Measurements from ENCODE around the gene SCML2.
"Not testable (repeated sequence)": the region's sequence is repeated elsewhere in the genome, so short reads cannot be mapped to it uniquely, and the experiment has no call there.

Gene SCML2

GRCh38 chrX:18271725-18272124 lies 82.8 kb downstream of the SCML2 start:
- no peak for DNase-seq

GRCh38 chrX:18271309-18271708 lies 83.2 kb downstream of the SCML2 start:
- DNase-seq = no peak

DNA sequence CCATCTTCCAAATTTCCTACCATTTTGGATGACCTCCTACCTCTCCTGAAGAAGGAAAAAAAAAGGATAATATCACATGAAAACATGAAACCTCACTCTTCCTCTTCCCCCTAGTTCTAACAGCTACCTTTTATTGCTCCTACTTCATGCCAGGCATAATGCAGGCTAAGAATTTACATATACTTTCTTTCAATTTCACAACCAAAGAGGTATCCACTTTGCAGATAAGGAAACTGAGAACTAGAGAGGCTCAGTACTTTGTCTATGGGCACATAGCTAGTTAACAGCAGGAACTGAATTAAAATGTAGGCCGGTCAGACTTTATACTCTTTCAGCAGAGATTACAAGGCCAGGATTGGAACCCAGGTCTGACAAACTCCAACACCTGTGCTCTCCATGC lies 99.4 kb downstream of the SCML2 start:
- DNase-seq = no peak

GRCh38 chrX:18252644-18253359 lies 101.7 kb downstream of the SCML2 start:
- DNase-seq = no peak

- DNase-seq = not testable (repeated sequence)
Measured at GRCh38 chrX:18229646-18230045, 124.8 kb downstream of the SCML2 start.

DNA sequence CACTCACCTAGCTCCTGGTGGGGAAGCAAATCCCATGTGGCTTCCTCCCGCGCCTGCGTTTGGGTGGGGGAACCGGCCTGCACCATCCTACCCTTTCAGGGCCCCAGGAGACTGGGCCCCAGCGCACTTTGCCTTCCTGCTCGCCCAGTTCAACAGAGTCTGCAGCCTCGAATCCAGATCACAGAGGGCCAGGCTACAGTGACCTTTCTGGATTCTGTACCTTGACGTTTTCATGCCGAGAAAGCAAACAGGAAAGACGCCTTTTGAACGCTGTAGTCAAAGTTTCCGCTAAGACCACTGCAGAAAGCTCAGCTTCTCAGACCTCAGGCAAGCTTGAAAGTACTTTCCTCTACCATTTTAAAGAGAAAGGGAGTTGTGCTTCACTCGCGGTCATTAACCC lies 126.4 kb downstream of the SCML2 start:
- no peak for DNase-seq

DNA sequence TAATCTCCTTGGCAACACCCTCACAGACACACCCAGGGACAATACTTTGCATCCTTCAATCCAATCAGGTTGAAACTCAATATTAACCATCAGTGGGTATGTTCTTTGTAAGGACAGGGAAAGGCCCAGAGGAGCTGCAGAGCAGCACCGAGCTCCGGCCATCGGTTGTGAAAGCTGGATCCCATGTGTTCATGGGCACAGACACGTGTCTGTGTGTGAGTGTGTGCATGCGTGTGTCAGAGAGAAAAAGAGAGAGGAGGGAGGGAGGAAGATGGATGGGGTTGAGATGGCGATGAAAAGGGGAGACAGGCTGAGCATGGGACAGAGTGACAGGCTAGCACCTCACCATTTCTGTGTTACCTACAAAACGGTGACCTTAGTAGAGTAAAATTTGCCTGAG lies 127.0 kb downstream of the SCML2 start:
- DNase-seq = no peak

DNA sequence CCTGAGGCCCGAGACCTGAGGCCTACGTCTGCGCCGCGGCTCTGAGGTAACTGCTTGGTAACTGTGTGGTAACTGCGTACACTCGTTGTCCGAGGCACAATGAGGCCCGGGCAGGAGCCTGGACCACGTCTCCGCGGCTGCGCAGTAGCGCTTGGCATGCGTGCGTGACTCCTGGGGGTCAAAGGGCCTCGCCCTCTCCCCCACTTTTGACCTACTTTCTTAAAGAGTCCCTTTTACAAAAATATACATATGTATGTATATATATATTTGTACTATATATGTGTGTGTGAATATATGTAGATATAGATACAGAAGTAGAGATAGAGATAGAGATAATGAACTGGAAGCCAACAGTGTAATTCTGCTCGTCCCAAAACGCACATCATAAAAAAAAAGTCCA lies 133.7 kb downstream of the SCML2 start, which contains the start of gene BEND2:
Gene BEND2, minus strand, starts transcription at position 101 of the 400 bp plus-strand sequence. CDS start 136 bp downstream, outside the sequence.
- DNase-seq = no peak

- DNase-seq = no peak
Measured at GRCh38 chrX:18210470-18210869, 144.0 kb downstream of the SCML2 start.

DNA sequence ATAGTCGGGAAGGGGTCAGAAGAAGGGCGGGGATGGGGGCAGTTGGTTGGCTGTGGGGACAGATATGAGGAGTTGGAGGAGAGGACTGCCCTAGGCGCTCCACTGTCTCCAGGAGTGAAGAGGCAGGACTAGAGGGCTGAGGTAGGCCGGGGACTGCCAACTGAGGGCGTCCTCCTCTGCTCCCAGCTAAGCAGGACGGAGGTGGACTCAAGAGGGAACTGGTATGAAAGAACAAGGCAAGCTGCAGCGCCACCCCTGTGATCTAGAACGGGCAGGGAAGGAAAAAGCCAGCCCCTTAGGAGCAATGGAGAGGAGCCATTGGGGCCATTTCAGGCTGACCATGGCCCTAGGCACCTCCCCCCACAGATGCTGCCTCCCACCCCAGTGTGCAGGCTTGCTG lies 147.8 kb downstream of the SCML2 start:
- no peak for DNase-seq

- DNase-seq = no peak
Measured at GRCh38 chrX:18203631-18204030, 150.9 kb downstream of the SCML2 start.

- no peak for DNase-seq
Measured at GRCh38 chrX:18194688-18195087, 159.8 kb downstream of the SCML2 start.
